Osteocyte (in vitro differentiated cells): ENCODE measurements around the gene BAIAP2. TPM values are rescaled to one million over a fixed set of nuclear protein-coding genes. Genes with fewer than 3 reads are reported as not detected.

Experiments used
- DNase-seq: peaks from one replicate; pipeline ENCODE4 v3.0.0; 2021; ENCODE audit warnings: mixed read lengths; ENCODE audit not compliant: unreplicated experiment; ENCODE audit errors: extremely low spot score
- H3K27ac Mint-ChIP-seq: one replicate; pipeline ENCODE4 v1.8.0; 2021; ENCODE audit warnings: mild to moderate bottlenecking, mixed read lengths; ENCODE audit not compliant: unreplicated experiment
- H3K27me3 Mint-ChIP-seq: one replicate; pipeline ENCODE4 v1.8.0; 2021; ENCODE audit warnings: mixed read lengths; ENCODE audit not compliant: unreplicated experiment
- H3K36me3 Mint-ChIP-seq: one replicate; pipeline ENCODE4 v1.8.0; 2021; ENCODE audit warnings: mixed read lengths; ENCODE audit not compliant: unreplicated experiment
- H3K4me1 Mint-ChIP-seq: one replicate; pipeline ENCODE4 v1.8.0; 2021; ENCODE audit warnings: mixed read lengths; ENCODE audit not compliant: unreplicated experiment
- H3K4me3 Mint-ChIP-seq: one replicate; pipeline ENCODE4 v1.8.0; 2021; ENCODE audit warnings: mild to moderate bottlenecking, moderate library complexity, mixed read lengths; ENCODE audit not compliant: unreplicated experiment
- H3K9me3 Mint-ChIP-seq: one replicate; pipeline ENCODE4 v1.8.0; 2021; ENCODE audit warnings: mixed read lengths; ENCODE audit not compliant: unreplicated experiment
- total RNA-seq: library from RNA; stranded (reverse); gene quantifications from 2 replicates; pipeline ENCODE4 v1.2.1, GENCODE V29; 2021
- TF ChIP-seq, protein P1 (sequence below): fragments of 200-600 bp; sonication (generic); IDR thresholded peaks from 2 replicates; pipeline ENCODE4 v1.5.0; 2021; ENCODE audit warnings: antibody characterized with exemption, mild to moderate bottlenecking, moderate library complexity

Gene BAIAP2
- total RNA-seq, 1 donor from 2014 or later, result 29.0 TPM

DNA sequence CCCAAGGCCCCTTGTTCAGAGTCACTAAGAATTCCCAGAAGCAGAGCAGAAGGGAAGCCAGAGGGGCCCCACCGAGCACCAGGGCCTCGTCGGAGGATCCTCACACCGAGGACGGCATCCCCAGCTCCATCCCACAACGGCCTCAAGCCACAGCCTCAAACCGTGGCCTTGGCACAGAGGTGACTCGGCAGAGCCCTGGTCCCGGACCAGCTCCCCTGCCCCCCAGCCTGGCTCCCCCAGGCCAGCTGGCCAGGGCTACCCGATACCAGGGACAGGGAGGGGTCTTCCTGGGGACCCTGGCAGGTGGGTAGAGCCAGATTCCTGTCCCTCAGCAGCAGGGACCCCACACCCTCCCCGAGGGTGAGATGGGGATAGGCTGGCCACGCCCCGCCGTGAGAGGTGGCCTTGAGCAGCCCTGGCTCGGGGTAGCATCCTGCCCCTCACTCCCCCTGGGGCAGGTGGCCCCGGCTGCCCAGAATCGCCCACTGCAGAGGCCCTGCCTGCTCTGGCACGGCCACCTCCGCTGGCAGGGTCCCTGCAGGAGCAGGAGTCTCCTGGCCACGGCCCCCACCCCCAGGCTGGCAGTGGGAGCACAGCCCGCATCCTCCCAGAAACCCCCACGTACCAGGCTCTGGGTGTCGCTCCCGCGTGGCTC lies 124.8 kb downstream of the BAIAP2 start:
- no peaks in the 10 kb centered on the region for H3K36me3 Mint-ChIP-seq
- peaks cover 3% of the 10 kb centered on the region for H3K27me3 Mint-ChIP-seq
- TF ChIP-seq, protein P1, sequence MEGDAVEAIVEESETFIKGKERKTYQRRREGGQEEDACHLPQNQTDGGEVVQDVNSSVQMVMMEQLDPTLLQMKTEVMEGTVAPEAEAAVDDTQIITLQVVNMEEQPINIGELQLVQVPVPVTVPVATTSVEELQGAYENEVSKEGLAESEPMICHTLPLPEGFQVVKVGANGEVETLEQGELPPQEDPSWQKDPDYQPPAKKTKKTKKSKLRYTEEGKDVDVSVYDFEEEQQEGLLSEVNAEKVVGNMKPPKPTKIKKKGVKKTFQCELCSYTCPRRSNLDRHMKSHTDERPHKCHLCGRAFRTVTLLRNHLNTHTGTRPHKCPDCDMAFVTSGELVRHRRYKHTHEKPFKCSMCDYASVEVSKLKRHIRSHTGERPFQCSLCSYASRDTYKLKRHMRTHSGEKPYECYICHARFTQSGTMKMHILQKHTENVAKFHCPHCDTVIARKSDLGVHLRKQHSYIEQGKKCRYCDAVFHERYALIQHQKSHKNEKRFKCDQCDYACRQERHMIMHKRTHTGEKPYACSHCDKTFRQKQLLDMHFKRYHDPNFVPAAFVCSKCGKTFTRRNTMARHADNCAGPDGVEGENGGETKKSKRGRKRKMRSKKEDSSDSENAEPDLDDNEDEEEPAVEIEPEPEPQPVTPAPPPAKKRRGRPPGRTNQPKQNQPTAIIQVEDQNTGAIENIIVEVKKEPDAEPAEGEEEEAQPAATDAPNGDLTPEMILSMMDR, result no peak

DNA sequence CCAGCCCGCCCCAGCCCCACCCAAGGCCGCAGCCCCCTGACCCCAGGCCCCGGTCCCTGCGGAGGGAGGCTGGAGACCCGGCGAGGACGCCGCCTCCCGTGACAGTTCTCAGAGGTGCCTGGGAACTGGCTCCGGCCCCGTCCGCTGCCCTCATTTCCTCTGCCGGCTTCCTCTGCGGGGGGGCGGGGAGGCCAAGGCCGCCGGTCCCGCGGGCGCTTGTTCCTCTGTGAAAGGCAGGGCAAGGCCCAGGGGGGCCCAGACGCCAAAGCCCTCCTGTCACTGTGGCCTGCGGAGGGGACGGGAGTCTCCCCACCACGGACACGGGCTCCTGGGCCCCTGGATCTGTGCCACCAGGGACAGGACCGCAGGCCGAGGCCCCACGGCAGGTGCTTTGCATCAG lies 125.4 kb downstream of the BAIAP2 start:
- no peak for DNase-seq
- Mint-ChIP-seq H3K9me3 (no peaks in the 10 kb centered on the region), H3K27me3 (no peaks in the 10 kb centered on the region), H3K4me3 (no peak overlapping the region), H3K36me3 (no peaks in the 10 kb centered on the region), H3K4me1 (no peaks in the 10 kb centered on the region), H3K27ac (no peak overlapping the region)
- TF ChIP-seq, protein P1, result no peak

More for the DNA sequence above, 124.8 kb downstream of the BAIAP2 start:
- DNase-seq, result no peak
- Mint-ChIP-seq H3K4me1 (no peaks in the 10 kb centered on the region), H3K4me3 (no peak overlapping the region), H3K9me3 (no peaks in the 10 kb centered on the region), H3K27ac (no peak overlapping the region)

DNA sequence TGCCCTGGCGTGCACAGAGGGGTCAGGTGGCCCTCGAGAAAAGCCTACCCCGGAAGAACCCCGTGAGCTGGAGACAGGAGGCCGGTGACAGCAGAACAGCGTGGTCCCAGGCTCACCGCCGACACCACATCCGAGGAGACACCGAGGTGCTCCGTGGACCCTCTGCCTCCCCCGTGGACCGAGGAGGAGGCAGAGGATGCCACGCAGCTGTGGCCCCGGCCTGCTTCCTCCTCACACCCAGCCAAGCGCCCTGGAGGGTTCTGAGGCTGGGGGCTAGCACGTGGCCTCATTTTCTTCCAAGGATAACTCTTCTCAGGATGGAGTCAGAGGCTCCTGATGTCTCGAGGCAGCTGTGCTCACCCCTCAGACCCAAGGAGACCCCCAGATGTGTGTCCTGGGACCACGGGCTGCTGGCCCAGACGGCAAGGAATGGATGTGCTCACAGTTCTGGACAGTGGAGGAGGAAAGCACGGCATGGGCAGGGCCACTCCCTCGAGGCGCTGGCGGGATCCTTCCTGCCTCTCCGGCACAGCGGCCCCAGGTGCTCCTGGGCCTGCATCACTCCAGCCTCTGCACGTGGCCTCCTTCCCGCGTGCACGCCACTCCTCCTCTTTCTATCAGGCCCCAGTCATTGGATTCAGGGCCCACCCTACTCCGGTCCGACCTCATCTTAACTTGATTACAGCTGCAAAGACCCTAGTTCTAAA lies 125.9 kb downstream of the BAIAP2 start:
- Mint-ChIP-seq H3K4me1 (no peaks in the 10 kb centered on the region), H3K4me3 (no peak overlapping the region), H3K36me3 (no peaks in the 10 kb centered on the region), H3K9me3 (no peaks in the 10 kb centered on the region), H3K27ac (no peak overlapping the region), H3K27me3 (no peaks in the 10 kb centered on the region)
- TF ChIP-seq, protein P1, result no peak
- DNase-seq, result no peak

DNA sequence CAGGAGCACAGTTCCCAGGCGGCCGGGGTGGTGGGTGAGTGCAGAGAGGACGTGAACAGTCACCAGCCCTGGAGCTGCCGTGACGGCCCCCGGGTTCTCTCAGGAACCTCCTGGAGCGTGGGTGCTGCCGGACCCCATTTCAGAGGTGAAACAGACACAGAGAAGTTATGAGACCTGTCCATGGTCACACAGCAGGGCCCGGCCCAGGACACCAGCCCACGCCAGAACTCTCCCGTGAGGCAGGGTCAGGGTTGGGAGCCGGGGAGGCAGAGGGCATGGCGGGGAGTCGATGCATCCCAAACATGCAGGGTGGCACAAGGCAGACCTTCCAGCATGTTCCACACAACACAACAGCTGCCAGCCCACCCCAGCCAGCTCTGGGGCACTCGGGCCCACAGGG lies 126.6 kb downstream of the BAIAP2 start:
- DNase-seq, result no peak
- Mint-ChIP-seq H3K4me1 (no peaks in the 10 kb centered on the region), H3K36me3 (no peaks in the 10 kb centered on the region), H3K9me3 (no peaks in the 10 kb centered on the region), H3K4me3 (no peak overlapping the region), H3K27me3 (no peaks in the 10 kb centered on the region), H3K27ac (no peak overlapping the region)
- TF ChIP-seq, protein P1, result no peak

DNA sequence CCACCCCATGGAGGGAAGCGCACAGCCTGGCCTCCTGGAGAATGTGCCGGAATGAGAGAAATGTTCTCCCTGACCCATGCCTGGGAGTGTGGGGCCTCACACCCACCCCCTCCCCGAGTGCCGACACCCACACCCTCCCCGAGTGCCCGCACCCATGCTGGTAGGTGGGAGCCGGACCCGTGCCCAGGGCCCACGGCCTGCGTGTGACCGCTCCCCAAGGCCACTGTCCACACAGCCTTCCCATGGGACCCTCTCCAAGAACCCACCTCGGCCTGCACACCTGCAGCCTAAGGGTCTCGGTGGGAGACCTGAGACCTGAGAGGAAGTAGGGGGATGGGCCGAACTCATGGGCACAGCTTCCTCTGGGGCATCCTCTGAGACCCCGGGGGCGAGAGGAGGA lies 127.0 kb downstream of the BAIAP2 start:
- no peak overlapping the region for H3K27ac Mint-ChIP-seq
- no peaks in the 10 kb centered on the region for H3K4me1 Mint-ChIP-seq
- no peak for DNase-seq
- no peak overlapping the region for H3K4me3 Mint-ChIP-seq
- no peaks in the 10 kb centered on the region for H3K36me3 Mint-ChIP-seq
- no peaks in the 10 kb centered on the region for H3K9me3 Mint-ChIP-seq
- TF ChIP-seq, protein P1, result no peak
- peaks cover under 1% of the 10 kb centered on the region for H3K27me3 Mint-ChIP-seq
